Natural killer cell (primary cell): Measurements from ENCODE around the gene SLC34A3. TPM values are rescaled to one million over a fixed set of nuclear protein-coding genes. Genes with fewer than 3 reads are reported as not detected.

ENCODE experiments used
- ATAC-seq, 3 donors: fragments of 150-1000 bp in 2 of 3; fragments of 200-7000 bp in 1 of 3; cut with Tn5 transposase; 1 replicate in 1 of 3; 2 replicates in 2 of 3; pipeline ENCODE4 v1.10.0; 2021; ENCODE audit warnings: mild to moderate bottlenecking in 2 of 3, moderate library complexity in 2 of 3
- DNase-seq, 2 donors: peaks; one replicate each; pipeline versions ENCODE4 v3.0.0 to v3.0.0-alpha.2; 2013 to 2021; ENCODE audit warnings: mixed read lengths in 1 of 2
- H3K27ac ChIP-seq: one replicate; pipeline ENCODE4 v1.5.1; 2013; ENCODE audit warnings: mild to moderate bottlenecking, low read length
- H3K27me3 ChIP-seq: one replicate; pipeline ENCODE4 v1.6.1; 2013; ENCODE audit warnings: low read length; ENCODE audit not compliant: control insufficient read depth, insufficient read depth
- H3K36me3 ChIP-seq: one replicate; pipeline ENCODE4 v1.6.1; 2013; ENCODE audit warnings: low read length; ENCODE audit not compliant: control insufficient read depth, insufficient read depth
- H3K4me1 ChIP-seq: one replicate; pipeline ENCODE4 v1.6.1; 2013; ENCODE audit warnings: low read length; ENCODE audit not compliant: control insufficient read depth, insufficient read depth
- H3K4me3 ChIP-seq: one replicate; pipeline ENCODE4 v1.5.1; 2013; ENCODE audit warnings: low read length
- H3K9me3 ChIP-seq: one replicate; pipeline ENCODE4 v1.6.1; 2013; ENCODE audit warnings: low read length; ENCODE audit not compliant: control insufficient read depth, insufficient read depth
- H3K27ac Mint-ChIP-seq, 2 donors: one replicate each; pipeline ENCODE4 v1.8.0; 2022; ENCODE audit warnings: mild to moderate bottlenecking in 2 of 2, mixed read lengths in 2 of 2, moderate library complexity in 1 of 2
- H3K27me3 Mint-ChIP-seq, 2 donors: one replicate each; pipeline ENCODE4 v1.8.0; 2022; ENCODE audit warnings: low read depth in 2 of 2, mixed read lengths in 2 of 2
- H3K36me3 Mint-ChIP-seq: one replicate; pipeline ENCODE4 v1.8.0; 2022; ENCODE audit warnings: mixed read lengths
- H3K4me1 Mint-ChIP-seq, 2 donors: one replicate each; pipeline ENCODE4 v1.8.0; 2022; ENCODE audit warnings: mixed read lengths in 2 of 2
- H3K4me3 Mint-ChIP-seq: one replicate; pipeline ENCODE4 v1.8.0; 2022; ENCODE audit warnings: mild to moderate bottlenecking, moderate library complexity, mixed read lengths
- H3K9me3 Mint-ChIP-seq, 2 donors: one replicate each; pipeline ENCODE4 v1.8.0; 2022; ENCODE audit warnings: mixed read lengths in 2 of 2
- WGBS: methylation state at CpG from one replicate; pipeline ENCODE4 v1.1.7; 2013; ENCODE audit warnings: missing lambda C conversion rate; ENCODE audit not compliant: insufficient coverage; 5-methylcytosine and 5-hydroxymethylcytosine counted together
- intact Hi-C: fragments of 100-400 bp; cut with micrococcal nuclease; formaldehyde crosslinking; loops from one replicate; pipeline ENCODE4 v1.14.2; 2022
- total RNA-seq, 4 donors: library from RNA; stranded (reverse); fragments of 120-200 nt in 1 of 4; gene quantifications; one replicate each; pipeline versions ENCODE4 v1.2.3 to v1.2.4, GENCODE V29; 2013 to 2022
- TF ChIP-seq, protein P1 (sequence below): fragments of 200-600 bp; IDR thresholded peaks from one replicate; pipeline ENCODE4 v1.8.0; 2022; ENCODE audit warnings: antibody characterized with exemption

Gene SLC34A3
- total RNA-seq, 3 donors from 2014 or later (not counting 1 experiment from before 2014, with no cell fraction given), result not detected

DNA sequence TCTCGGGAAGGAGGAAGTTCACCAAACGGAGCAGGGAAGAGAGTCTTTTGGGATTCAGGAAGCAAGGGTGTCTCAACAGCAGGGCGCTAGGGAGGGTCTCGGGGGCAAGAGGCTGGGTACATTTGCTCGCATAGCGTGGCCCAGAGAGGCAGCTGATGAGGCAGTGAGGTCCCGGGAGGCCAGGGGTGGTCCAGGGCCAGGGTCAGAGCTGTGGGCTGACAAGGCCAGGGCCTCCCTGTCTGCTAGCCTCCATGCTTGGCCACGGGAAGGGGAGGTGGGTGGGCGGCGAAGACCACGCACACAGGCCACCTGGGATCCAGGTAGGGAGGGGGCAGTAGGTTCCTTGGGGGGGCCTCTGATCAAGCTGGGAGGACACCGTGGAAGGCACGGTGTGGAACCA is 19.2 kb upstream of the SLC34A3 start:
- Histone ChIP-seq H3K4me1 (peaks cover 6% of the 10 kb centered on the region), H3K9me3 (no peaks in the 10 kb centered on the region), H3K4me3 (no peak overlapping the region), H3K27me3 (no peaks in the 10 kb centered on the region), H3K36me3 (no peaks in the 10 kb centered on the region), H3K27ac (no peak overlapping the region)
- ATAC-seq (no peak), DNase-seq (no peak)
- H3K27me3 Mint-ChIP-seq, result no peaks in the 10 kb centered on the region
- H3K4me1 Mint-ChIP-seq, result peaks cover 16% of the 10 kb centered on the region in 2 donors
- H3K36me3 Mint-ChIP-seq, result no peaks in the 10 kb centered on the region
- intact Hi-C loops, result no loop called here
- TF ChIP-seq, protein P1, sequence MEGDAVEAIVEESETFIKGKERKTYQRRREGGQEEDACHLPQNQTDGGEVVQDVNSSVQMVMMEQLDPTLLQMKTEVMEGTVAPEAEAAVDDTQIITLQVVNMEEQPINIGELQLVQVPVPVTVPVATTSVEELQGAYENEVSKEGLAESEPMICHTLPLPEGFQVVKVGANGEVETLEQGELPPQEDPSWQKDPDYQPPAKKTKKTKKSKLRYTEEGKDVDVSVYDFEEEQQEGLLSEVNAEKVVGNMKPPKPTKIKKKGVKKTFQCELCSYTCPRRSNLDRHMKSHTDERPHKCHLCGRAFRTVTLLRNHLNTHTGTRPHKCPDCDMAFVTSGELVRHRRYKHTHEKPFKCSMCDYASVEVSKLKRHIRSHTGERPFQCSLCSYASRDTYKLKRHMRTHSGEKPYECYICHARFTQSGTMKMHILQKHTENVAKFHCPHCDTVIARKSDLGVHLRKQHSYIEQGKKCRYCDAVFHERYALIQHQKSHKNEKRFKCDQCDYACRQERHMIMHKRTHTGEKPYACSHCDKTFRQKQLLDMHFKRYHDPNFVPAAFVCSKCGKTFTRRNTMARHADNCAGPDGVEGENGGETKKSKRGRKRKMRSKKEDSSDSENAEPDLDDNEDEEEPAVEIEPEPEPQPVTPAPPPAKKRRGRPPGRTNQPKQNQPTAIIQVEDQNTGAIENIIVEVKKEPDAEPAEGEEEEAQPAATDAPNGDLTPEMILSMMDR, result no peak
- no peak overlapping the region for H3K27ac Mint-ChIP-seq
- 88% methylated on average over 13 of the region's 13 CpGs for WGBS
- H3K9me3 Mint-ChIP-seq, result no peaks in the 10 kb centered on the region
- H3K4me3 Mint-ChIP-seq, result no peak overlapping the region

DNA sequence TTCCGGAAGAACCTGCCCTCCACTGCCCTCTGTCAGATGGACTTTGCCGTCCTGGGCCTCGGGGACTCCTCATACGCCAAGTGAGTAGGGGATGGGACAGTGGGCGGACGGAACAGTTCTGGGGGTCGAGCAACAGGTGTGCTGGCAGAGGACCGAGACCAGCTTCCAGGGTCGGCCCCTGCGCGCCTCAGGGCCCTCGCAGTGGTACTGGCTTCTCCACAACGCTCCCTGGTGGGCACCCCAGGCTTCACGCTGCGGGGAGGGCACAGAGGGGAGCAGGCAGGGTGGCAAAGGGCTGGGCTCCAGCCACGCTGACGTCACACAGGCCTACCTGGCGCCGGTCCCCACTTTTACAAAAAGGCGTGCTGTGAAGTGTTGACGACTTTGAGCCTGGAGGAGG is 18.2 kb upstream of the SLC34A3 start:
- no peaks in the 10 kb centered on the region for H3K36me3 ChIP-seq
- Mint-ChIP-seq H3K9me3 (no peaks in the 10 kb centered on the region), H3K4me3 (no peak overlapping the region), H3K36me3 (no peaks in the 10 kb centered on the region), H3K27ac (no peak overlapping the region), H3K27me3 (no peaks in the 10 kb centered on the region), H3K4me1 (peaks cover 6% of the 10 kb centered on the region in 2 donors)
- no peak overlapping the region for H3K27ac ChIP-seq
- no peaks in the 10 kb centered on the region for H3K27me3 ChIP-seq
- H3K4me1 ChIP-seq, result no peaks in the 10 kb centered on the region
- DNase-seq, result no peak
- TF ChIP-seq, protein P1, result no peak
- intact Hi-C loops, result no loop called here
- H3K4me3 ChIP-seq, result no peak overlapping the region
- no peak for ATAC-seq
- H3K9me3 ChIP-seq, result no peaks in the 10 kb centered on the region
- WGBS, result 94% methylated on average over 21 of the region's 21 CpGs

DNA sequence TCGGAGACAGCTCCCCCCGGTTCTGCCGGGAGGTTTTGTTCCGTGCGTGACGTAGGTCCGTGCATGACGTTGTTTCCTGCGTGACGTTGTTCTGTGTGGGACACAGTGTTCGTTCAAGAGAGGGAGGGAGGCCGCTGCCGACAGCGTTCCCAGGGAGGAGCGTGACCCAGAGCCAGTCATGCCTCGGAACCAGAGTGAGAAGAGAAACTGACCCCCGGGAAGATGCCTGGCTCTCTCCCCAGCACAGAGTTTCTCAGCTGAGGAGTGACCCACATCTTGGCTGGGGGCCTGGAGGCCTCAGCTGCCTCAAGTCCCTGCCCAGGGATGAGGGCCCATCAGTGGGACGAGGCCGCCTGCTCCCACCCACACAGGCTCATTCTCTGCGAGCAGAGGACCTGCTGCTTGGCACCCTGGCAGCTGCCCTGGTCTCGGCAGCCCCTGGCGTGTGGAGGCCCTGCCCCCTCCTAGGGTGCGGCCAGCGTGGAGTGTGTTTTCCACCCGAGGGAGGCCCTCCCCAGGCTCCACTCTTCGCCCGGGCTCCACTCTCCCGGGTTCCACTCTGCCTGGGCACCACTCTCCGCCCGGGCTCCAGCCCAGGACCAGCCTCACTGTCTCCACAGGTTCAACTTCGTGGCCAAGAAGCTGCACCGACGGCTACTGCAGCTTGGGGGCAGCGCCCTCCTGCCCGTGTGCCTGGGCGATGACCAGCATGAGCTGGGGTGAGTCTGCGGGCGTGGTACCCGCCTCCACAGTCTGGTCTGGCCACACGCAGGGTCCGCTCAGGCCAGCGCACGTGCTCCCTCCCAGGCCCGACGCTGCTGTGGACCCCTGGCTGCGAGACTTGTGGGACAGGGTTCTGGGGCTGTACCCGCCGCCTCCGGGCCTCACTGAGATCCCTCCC is 17.3 kb upstream of the SLC34A3 start:
- H3K27ac ChIP-seq, result no peak overlapping the region
- WGBS, result 95% methylated on average over 49 of the region's 49 CpGs

More for the DNA sequence above, 17.3 kb upstream of the SLC34A3 start:
- H3K9me3 ChIP-seq, result no peaks in the 10 kb centered on the region
- H3K4me1 ChIP-seq, result no peaks in the 10 kb centered on the region
- Mint-ChIP-seq H3K4me1 (peaks cover 3 to 6% of the 10 kb centered on the region in 2 donors), H3K27ac (no peak overlapping the region), H3K4me3 (no peak overlapping the region), H3K36me3 (no peaks in the 10 kb centered on the region), H3K27me3 (no peaks in the 10 kb centered on the region), H3K9me3 (no peaks in the 10 kb centered on the region)
- intact Hi-C loops, result no loop called here
- no peak overlapping the region for H3K4me3 ChIP-seq
- TF ChIP-seq, protein P1, result no peak
- no peaks in the 10 kb centered on the region for H3K36me3 ChIP-seq
- ATAC-seq (no peak), DNase-seq (no peak)
- no peaks in the 10 kb centered on the region for H3K27me3 ChIP-seq
